Inflammatory macrophage (primary cell): Measurements from ENCODE around the gene EHD4.

Experiments used
- DNase-seq, 2 donors: peaks; one replicate each; pipeline ENCODE4 v3.0.0-alpha.2; 2020 to 2022

The EHD4 gene

GRCh38 chr15:41933771-41934170 lies 38.6 kb downstream of the EHD4 start:
- peak in 1 of 2 donors; percentile 32 for DNase-seq

- no peak for DNase-seq
Measured at GRCh38 chr15:41933326-41933725, 39.0 kb downstream of the EHD4 start.

- DNase-seq = no peak
Measured at GRCh38 chr15:41932511-41933289, 39.7 kb downstream of the EHD4 start.

- no peak for DNase-seq
Measured at GRCh38 chr15:41932101-41932500, 40.3 kb downstream of the EHD4 start.

GRCh38 chr15:41930867-41931222 lies 41.5 kb downstream of the EHD4 start:
- DNase-seq = no peak

GRCh38 chr15:41930221-41930866 lies 42.0 kb downstream of the EHD4 start:
- DNase-seq = peak; percentile 60 to 94

- DNase-seq = peak; percentile 61 to 76
Measured at GRCh38 chr15:41928637-41929620, 43.4 kb downstream of the EHD4 start.

- DNase-seq = no peak
Measured at GRCh38 chr15:41928100-41928499, 44.3 kb downstream of the EHD4 start.

- peak; percentile 40 to 84 for DNase-seq
Measured at GRCh38 chr15:41927536-41927935, 44.8 kb downstream of the EHD4 start.

GRCh38 chr15:41926185-41927056 lies 45.9 kb downstream of the EHD4 start:
- peak; percentile 49 to 58 for DNase-seq

- DNase-seq = no peak
Measured at GRCh38 chr15:41925086-41925608, 47.2 kb downstream of the EHD4 start.

- DNase-seq = no peak
Measured at GRCh38 chr15:41923401-41923997, 48.9 kb downstream of the EHD4 start.

GRCh38 chr15:41922353-41922752 lies 50.0 kb downstream of the EHD4 start:
- DNase-seq = no peak

- no peak for DNase-seq
Measured at GRCh38 chr15:41921639-41922038, 50.7 kb downstream of the EHD4 start.

- no peak for DNase-seq
Measured at GRCh38 chr15:41921167-41921566, 51.2 kb downstream of the EHD4 start.

- no peak for DNase-seq
Measured at GRCh38 chr15:41919954-41920538, 52.3 kb downstream of the EHD4 start.

GRCh38 chr15:41919201-41919820 lies 53.0 kb downstream of the EHD4 start:
- DNase-seq = no peak

- DNase-seq = no peak
Measured at GRCh38 chr15:41918506-41919126, 53.7 kb downstream of the EHD4 start.

- DNase-seq = peak in 1 of 2 donors; percentile 24
Measured at GRCh38 chr15:41917767-41918430, 54.5 kb downstream of the EHD4 start.
